Neural cell (in vitro differentiated cells): ENCODE measurements around the gene KRT38.

Experiments
- EP300 ChIP-seq: fragments of 450-650 bp; conservative IDR thresholded peaks from 2 replicates; pipeline ENCODE4 v1.6.1; 2014; ENCODE audit warnings: antibody characterized with exemption, mild to moderate bottlenecking, moderate library complexity; ENCODE audit not compliant: poor library complexity, severe bottlenecking
- EZH2 ChIP-seq: fragments of 200-600, 300-800 bp; shearing (Covaris generic), sonication (generic); IDR thresholded peaks from 2 replicates; pipeline ENCODE4 v1.6.1; 2014; ENCODE audit warnings: antibody characterized with exemption, low read length, borderline replicate concordance, mild to moderate bottlenecking; ENCODE audit not compliant: insufficient read depth, poor library complexity, severe bottlenecking
- MXI1 ChIP-seq: fragments of 450-650 bp; conservative IDR thresholded peaks from 2 replicates; pipeline ENCODE4 v1.6.1; 2014; ENCODE audit warnings: antibody characterized with exemption, mild to moderate bottlenecking; ENCODE audit not compliant: poor library complexity, severe bottlenecking
- POLR2AphosphoS5 ChIP-seq: IDR thresholded peaks from 2 replicates; pipeline ENCODE4 v1.6.1; 2012
- TF ChIP-seq, protein P1 (sequence below): fragments of 450-650 bp; IDR thresholded peaks from 2 replicates; pipeline ENCODE4 v1.5.1; 2014; ENCODE audit warnings: antibody characterized with exemption, mild to moderate bottlenecking, moderate library complexity; ENCODE audit not compliant: poor library complexity, severe bottlenecking

DNA sequence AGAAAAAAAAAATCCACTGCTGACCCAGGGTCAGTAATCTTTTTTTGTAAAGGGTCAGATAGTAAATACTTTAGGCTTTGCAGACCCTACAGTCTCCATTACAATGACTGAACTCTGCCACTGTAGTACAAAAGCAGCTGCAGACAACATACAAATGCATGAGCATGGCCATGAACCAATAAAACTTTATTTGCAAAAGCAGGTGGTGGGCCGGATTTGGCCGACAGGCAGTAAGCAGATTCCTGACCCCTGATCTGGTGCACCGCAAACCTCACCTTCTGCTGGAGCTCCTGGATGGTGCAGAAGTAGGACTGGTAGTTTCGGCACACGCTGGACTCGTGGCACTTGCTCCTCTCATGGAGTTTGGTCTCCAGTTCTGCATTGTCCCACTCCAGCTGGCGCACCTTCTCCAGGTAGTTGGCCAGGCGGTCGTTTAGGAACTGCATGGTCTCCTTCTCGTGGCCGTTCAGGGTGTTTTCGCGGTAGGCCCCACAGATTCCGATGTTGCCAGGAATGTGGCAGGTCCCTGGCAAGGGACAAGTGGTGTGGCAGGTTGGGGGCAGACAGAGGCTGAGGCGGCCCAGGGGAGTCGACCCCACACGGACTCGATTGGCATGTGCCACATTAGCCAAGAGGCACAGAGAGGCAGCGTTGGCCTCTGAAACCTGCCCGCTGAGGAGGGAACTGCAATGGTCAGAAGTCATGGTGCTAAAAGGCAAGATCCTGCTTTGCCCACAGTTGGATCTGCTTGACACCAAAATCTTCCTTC lies 29.5 kb downstream of the KRT38 start:
- TF ChIP-seq, protein P1, sequence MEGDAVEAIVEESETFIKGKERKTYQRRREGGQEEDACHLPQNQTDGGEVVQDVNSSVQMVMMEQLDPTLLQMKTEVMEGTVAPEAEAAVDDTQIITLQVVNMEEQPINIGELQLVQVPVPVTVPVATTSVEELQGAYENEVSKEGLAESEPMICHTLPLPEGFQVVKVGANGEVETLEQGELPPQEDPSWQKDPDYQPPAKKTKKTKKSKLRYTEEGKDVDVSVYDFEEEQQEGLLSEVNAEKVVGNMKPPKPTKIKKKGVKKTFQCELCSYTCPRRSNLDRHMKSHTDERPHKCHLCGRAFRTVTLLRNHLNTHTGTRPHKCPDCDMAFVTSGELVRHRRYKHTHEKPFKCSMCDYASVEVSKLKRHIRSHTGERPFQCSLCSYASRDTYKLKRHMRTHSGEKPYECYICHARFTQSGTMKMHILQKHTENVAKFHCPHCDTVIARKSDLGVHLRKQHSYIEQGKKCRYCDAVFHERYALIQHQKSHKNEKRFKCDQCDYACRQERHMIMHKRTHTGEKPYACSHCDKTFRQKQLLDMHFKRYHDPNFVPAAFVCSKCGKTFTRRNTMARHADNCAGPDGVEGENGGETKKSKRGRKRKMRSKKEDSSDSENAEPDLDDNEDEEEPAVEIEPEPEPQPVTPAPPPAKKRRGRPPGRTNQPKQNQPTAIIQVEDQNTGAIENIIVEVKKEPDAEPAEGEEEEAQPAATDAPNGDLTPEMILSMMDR: no peak
- TF ChIP-seq POLR2AphosphoS5 (no peak), EZH2 (no peak), MXI1 (no peak), EP300 (no peak)
